Skin of body (tissue), 2 donors: ENCODE data around the gene CCDC167. TPM values are rescaled to one million over a fixed set of nuclear protein-coding genes. Genes with fewer than 3 reads are reported as not detected.
"Not testable (repeated sequence)": the region's sequence is repeated elsewhere in the genome, so short reads cannot be mapped to it uniquely, and the experiment has no call there.

Experiments used
- DNase-seq: peaks from one replicate; lab custom pipeline; 2025; lab: John Stamatoyannopoulos, UW
- total RNA-seq: library from RNA; depleted of rRNA; stranded (reverse); fragments of >200 nt; gene quantifications from one replicate; pipeline ENCODE4 v1.2.3, GENCODE V29; 2014

CCDC167 gene
- total RNA-seq, 1 donor from 2014 or later: 7.4 TPM

DNA sequence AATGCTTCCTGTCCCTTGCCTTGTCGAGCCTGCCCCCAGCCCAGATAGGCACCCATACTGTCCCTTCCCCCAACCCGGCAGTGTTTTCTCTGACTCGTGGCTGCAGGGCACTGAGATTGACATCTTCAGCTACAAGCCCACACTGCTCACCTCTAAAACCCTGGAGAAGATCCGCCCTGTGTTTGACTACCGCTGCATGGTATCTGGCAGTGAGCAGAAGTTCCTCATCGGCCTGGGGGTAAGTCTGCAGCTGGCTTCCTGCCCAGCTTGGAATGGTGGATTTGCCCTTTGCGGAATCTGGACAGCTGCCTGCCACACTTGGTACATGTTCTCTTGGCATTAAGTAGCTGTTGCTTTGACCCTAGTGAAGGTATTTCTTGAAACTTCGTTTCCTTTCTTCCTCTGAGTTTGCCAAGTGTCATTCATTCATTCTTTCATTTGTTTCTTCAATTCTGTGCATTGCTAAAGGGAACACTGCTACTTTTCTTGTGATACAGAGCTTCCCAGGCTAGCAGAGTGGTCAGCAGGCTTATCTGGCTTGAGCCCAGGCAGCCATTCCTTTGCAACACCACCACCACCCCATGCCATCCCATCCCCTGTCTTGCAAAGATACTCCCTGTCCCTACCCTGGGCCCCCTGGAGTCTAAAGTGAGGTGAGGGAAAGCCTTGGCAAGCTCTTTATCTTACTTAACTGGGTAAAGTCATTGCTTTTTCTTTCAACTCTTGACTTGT, 26.2 kb downstream of the CCDC167 start:
- DNase-seq: no peak

DNA sequence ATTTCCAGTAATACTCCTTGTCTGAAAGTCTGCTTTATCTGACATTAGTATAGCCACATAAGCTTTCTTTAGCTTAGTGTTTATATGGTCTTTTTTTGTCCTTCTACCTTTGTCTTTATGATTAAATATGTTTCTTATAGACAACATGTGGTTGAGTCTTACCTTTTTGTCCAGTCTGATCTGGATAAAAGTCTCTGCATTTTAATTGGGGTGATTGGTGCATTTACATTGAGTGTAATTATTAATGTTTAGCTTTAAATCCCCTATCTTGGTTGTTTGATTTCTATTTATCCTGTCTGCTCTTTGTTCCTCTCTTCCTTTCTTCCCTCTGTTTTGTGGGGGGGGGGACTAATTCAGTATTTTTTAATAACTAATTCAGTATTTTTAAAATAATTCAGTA, 32.0 kb downstream of the CCDC167 start:
- no peak for DNase-seq

DNA sequence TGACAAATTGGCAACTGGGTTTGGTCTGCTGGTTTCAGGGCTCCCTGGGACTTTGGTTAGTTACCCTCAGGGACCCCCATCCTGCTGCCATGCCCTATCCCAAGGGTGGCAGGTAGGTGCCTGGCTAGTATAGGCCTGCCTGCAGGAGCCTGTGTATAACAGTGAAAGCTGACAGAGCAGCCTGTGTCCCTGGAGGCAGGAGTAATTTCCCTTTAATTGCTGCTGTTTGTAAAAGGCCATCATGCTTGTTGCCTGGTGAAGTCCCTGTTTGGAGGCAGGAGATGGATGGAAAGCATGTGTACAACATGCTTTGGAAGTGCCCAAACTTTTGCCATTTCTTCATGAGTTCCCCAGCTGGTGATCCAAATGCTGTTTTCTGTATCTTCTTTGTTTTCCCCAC, 36.6 kb downstream of the CCDC167 start:
- no peak for DNase-seq

DNA sequence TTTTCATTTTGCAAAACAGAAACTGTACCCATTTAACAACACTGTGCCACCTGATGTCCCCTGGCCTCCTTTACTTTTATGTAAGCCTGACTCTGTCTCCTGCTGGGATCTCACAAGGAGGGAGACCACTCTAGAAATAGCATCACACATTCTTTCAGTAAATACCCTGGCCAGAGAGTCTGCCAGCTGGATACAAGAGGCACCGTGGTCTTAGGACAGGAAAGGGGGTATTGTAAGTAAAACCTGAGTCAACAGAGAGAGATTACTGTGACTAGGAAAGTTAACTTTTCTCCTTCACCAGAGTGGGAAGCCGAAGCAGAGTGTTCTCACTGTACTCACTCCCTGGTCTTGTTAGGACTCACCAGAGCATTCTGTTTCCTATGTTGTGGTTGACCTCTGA, 38.9 kb downstream of the CCDC167 start:
- no peak for DNase-seq

DNA sequence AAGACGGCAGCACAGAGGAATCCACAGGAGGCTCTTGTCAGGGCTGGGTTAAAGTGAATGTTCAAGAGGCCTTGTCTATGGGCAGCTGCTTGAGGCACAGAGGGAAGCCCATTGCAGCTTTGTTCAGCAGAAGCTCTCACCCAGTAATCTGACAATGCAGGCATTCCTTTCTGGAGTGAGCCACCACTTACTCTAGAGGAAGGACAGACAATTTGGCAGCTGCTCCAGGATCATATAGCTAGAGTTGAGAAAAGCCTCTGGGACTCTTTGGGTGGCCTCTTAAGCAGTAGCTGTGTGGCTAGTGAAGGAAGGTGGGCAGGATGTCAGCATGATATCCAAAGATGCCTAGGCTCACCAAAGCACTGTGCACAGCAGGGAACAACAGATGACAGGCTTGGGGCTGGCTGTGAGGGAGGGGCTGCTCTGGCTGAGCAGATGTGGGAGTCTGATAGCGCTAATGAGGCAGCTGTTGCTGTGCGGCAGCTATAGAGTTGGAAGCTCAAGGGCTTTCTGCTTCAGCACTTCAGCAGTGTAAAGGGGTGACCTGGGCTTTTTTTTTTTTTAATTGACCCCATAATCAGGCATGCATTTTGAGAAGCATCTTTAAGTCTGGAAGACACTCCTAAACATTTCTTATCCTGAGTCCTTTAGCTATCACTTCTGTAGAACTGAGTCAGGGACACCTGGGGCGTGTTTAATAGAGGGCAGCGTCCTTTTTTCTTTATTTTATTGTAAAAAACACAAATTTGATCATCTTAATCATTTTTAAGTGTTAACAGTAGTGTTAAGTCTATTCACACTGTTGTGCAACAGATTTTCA, 39.5 kb downstream of the CCDC167 start:
- no peak for DNase-seq

DNA sequence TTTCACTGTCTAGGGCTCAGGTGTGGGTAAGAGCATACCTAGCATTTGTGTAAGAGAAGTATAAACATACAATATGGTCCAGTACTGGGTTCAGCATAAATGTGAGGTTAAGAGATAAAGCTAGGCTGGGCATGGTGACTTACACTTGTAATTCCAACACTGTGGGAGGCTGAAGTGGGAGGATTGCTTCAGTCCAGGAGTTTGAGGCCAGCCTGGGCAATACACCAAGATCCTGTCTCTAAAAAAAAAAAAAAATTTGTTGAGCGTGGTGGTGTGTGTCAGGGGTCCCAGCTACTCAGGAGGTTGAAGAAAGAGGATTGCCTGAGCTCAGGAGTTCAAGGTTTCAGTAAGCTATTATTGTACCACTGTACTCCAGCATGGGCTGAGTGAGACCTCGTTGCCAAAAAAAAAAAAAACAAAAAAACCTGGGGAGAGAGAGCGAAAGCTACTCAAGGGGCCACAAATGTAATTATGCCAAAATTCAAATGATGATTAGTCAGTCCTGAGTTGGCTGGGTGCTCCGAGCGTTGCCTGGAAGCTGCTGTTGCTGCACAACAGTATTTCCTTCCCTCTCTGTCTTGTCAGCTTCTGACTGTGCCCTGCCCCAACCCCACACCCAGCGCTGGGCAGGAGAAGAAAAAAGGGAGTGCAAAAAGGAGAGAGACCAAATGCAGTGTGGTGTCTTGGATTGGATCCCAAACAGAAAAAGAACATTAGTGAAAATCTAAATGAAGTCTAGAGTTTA, 42.7 kb downstream of the CCDC167 start:
- DNase-seq: no peak

DNA sequence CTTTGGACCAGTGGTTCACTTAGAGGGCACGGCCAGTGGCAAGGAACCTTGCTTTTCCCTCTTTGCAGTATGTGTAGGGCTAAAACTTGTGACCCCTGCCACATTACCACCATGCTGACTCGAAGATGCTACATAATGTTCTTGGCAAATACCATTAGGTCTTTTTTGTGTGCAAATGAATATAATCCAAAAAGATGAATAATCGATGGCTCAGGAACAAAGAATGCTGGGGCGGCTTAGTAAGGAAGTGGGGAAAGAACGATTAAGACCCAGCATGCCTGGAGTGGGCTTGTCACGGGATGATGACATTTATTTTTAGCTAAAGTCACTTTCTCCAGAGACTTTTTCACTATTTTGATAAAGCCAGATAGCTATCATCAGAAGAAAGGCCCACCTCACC, 43.6 kb downstream of the CCDC167 start:
- DNase-seq: no peak

DNA sequence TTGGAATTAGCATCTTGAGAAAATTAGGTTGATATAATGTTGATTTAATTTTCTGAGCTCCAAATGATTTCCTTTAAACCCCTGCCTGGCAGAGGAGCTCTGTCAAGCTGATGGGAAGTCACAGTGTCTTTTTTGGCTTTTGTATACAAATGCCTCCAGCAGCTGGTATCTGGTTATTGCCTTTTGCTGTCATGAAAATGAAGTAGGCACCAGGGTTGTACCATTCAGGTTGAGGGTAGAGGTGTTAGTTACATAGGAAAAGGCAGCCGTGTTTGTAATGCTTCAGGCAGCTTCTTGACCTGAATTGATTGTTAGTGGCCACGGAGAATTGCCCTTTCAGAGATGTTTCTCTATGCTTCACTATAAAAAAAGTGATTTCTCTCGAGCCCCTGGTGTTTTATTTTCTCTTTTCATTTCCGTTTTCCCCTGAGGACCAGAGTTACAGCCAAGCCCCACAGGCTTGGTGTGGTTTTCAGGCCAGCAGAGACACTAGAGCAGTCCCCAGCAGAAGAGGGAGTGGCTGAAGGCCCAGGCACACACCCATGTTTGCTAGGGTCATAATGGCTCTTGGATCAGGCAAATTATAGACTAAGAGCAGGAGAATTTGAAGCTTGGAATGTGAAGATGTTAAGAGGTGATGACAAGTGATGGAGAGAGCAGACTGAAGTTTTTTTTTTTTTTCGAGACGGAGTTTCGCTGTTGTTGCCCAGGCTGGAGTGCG, 45.1 kb downstream of the CCDC167 start:
- no peak for DNase-seq

DNA sequence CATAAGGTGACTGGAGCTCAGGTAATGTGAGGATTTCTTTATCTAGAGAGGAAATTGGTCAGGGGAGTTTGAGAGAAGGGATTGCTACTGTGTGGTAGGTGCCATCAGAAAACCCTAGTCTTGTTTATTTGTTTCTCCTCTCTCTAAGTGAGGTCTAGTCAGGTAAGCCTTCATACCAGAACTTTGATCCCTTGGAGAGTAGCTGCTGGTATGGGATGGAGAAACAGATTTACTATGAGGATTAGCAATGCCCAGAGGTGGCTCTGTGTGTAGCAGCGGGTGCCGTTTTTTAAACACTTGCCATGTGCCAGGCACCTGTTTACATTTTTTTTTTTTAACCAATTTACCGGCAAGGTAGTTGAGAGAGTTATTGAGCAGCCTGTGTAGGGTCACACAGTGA, 47.2 kb downstream of the CCDC167 start:
- no peak for DNase-seq

DNA sequence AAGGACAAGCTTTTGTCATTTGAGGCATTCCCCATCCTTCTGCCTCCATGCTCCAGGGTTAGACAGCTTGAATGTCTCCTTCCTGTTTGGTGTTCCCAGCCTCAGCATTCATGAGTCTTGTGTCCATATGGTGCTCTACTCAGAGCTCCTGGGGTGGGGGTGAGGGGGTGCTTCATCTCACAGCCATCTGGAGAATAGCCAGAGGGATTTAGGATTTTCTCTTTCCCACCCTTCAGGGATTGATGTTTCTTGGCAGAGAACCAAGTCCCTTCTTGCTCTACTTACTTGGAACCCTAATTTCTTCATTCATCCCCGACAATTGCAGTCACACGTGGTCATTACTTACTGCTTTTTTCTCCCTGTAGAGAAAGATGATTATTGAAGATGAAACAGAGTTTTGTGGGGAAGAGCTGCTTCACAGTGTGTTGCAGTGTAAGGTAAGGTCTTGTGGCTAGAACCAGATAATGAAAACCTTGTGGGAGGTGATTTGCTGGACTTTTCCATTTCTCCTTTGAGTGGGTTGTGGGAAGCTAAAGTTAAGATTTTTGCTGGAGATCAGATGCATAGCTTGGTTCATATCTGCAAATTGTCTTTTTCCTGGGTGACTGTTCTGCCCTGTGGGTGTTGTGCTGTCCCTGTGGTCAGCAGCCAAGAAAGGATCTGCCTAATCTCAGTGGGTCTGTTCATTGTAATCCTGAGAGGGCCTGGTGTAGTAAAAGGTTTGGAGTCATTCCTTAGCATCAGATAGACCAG, 48.1 kb downstream of the CCDC167 start:
- no peak for DNase-seq

DNA sequence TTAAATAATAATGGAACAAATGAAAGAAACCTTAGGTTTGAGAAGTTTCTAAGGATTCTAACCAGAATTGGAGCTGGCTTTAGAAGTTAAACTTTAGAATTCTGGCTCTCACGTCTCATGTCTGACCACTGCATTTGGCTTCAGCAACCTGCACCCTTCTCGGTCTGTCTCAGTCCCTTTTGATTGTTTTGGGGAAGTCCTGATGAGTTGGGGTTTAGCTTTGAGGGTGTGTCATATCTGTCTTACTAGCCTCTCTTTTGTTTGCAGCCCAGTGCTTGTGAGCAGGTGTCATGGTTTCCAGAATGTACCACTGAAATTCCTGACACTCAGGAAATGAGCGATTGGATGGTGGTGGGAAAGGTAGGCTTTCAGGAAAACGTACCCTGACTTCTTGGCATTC, 49.7 kb downstream of the CCDC167 start:
- no peak for DNase-seq

DNA sequence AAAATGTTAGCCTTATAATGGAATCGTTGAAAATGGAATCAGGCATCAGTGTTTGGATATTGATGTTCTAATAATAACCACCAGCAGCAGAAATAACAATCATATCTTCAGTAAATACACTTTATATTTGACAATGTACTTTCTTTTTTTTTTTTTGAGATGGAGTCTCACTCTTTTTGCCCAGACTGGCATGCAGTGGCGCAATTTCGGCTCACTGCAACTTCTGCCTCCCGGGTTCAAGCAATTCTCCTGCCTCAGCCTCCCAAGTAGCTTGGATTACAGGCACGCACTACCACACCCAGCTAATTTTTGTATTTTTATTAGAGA, 56.5 kb downstream of the CCDC167 start:
- not testable (repeated sequence) for DNase-seq

DNA sequence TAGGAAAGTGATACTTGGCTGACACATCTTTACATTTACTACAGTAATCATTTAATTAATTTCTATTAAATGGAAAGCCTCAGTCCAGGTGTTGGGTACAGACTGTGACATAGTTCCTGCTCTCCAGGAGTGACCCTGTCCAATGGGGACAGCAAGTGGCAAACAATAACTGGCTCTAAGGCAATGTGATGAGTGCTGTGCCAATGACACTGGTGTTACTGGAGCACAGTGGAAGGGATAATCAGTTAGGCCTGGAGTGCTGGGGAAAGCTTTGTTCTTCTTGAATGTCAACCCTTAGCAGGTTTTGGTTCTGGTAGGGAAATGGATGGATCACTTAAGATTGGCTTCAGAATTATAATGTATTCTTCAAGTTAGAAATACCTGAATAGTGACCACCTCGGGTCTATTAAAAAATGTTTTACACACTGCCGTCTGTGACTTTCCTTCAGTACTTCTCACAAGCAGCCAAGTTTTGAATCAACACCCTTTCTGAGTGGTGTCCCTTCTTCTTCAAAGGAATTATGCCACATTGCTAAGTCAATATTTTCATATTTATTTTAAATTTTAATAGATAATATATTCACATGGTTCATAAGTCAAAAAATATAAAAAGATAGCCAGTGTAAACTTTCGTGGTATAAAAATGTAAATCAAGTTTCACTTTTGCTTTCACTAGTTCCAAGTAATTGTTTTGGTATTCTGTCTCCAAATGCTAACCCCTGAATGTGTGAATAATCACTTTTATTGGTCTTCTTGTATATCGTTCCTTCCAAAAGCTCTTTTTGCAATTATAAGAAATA, 57.1 kb downstream of the CCDC167 start:
- DNase-seq: no peak

DNA sequence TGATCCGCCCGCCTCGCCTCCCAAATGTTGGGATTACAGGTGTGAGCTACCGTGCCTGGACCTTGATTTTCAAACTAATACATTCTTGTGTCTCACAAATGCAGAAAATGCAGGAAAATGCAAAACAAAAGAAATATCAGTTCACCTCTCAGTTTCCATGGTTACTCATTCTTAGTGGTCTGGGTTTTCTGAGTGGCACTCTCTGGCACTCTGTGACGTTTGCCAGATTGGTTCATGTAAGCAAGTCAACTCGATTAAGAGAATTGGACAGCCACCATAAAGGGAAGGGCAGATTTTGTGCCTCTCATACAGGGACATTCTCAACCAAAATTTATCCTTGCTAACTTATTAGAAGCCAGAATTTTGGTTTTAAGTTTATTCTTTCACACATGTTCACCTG, 58.0 kb downstream of the CCDC167 start:
- no peak for DNase-seq

DNA sequence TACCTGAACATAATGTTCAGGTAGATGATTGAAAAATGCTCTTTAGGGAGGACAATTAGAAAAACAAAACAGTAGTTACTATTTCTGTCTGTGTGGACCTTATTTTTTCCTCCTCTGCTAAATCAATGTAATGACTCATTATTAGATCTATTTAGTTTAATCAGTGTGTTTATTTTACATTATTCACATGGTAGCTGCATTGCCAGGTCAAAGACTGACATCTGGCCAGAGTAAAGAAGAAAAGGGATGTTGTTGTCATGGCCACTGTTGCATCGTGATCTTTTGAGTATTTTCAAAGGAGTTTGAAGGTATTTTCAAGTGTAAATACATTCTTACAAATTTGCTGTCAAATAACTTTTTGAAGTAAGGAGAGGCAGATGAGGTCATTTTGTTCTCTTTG, 60.8 kb downstream of the CCDC167 start:
- no peak for DNase-seq

DNA sequence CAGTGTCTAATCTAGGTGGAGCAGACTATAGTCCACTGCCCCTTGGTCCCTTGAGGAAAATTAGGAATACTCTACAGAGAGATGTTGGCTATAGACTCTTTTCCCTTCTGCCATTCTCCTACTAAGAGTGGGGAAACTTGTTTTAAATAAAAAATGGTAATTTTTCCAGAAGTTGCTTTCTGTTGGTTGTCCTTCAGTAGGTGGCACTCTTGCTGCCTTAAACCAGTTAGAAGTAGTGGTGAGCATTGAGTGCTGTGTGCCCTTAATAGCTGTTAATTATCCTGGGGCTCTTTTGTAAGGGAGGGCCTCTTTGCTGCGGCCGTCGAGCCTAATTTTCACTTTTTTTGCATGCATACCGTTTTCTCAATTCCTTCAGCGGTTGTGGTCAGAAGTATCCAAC, 63.9 kb downstream of the CCDC167 start:
- no peak for DNase-seq

DNA sequence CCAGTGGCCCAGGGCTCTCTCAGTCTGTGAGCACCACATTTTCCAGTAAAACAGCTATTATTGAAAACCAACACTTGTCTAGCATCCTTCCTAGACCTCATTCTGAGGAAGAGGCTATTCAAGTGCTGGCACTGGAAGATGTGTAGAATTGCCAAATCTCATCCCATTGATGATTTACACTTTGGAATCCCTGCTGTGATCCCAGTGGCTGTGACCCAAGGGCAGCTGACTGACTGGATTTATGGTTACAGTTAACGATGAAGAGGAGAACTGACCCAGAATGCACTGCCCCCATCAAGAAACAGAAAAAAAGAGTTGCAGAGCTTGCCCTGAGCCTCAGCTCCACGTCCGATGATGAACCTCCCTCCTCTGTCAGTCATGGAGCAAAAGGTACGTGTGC, 64.3 kb downstream of the CCDC167 start:
- no peak for DNase-seq

DNA sequence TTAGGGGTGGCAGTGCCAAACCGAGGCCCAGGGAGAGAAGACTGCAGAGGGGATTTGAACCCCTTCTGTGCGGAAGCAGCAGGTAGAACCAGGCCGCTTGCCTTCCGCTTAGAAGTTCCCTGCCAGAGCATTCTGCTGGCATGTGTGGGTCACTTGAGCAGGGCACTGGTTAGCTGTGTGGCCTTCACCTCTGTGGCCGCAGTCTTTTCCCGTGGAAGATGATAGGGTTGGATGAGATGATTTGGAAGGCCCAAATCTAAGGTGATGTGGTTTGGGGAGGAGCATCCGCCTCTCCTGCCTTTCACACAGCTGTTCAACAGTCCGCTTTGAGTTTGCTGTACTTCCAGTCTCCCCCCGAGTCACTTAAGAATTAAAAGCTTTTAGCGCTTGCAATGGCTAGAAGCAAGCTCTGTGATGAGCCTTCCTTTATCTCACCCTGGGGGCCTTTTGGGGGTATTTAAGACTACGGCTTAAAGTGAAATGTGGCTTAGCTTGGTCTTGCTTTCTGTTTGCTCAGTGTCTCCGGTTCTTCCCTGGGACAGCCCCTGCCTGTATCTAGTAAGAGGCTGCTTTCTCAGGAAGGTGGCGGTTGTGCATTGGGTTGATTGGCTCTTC, 65.9 kb downstream of the CCDC167 start:
- DNase-seq: no peak
